ENCODE measurements around the gene BMX. TPM values are rescaled to one million over a fixed set of nuclear protein-coding genes. Genes with fewer than 3 reads are reported as not detected.

BMX gene
- total and polyA plus RNA-seq, 10 of the 15 experiments (the other 5 are each of a cell fraction or from before 2014, with no cell fraction given): not detected

DNA sequence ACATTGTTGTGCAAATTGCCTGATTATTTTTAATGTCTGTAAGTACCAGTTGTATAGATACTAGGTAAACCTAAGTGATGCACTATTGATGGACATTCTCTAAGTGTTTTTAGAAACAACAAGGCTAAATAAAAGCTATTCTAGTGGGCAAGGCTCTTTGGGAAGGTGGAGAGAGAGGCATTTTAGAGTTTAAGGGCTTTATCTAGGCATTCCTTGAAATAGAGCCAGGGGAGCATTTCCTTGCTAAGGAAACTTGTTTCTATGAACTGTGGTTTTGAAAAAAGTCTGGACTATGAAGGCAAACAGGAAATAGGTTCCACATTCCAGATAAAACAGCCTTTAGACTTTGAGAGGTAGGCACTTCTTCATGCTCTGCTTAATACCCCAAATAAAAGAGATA lies 23.8 kb downstream of the BMX start:
- FAIRE-seq (no peak), DNase-seq (ENCODE audit: low read depth, low spot score) (no peak), ATAC-seq (no peak)
- RAD21 ChIA-PET (ENCODE audit: unreplicated experiment): no interaction called here
- H3K4me3 ChIP-seq: no peak overlapping the region
- no peak overlapping the region for H3K27ac ChIP-seq (ENCODE audit: control insufficient read depth, insufficient read depth)
- H3K27me3 ChIP-seq (replicated peaks in 1 of 2; ENCODE audit: control insufficient read depth in 2 of 2, insufficient read depth in 2 of 2, low read length in 1 of 2): peaks cover 0 to 5% of the 10 kb centered on the region in 2 experiments; a peak in 1 of 4 replicates
- BruUV-seq (replicated peaks): no TSS peak
- H3K9me3 ChIP-seq (replicated peaks; ENCODE audit: control insufficient read depth, insufficient read depth, low read length): no peaks in the 10 kb centered on the region
- H3K36me3 ChIP-seq (ENCODE audit: control insufficient read depth in 2 of 2, insufficient read depth in 2 of 2, low read length in 1 of 2): no peaks in the 10 kb centered on the region
- CTCF ChIA-PET: no interaction called here
- no peaks in the 10 kb centered on the region for H4K20me1 ChIP-seq (ENCODE audit: control insufficient read depth, insufficient read depth)
- no peak overlapping the region for H3K9ac ChIP-seq (ENCODE audit: control insufficient read depth, insufficient read depth, low read length)
- no peak overlapping the region for H3K4me2 ChIP-seq (ENCODE audit: control insufficient read depth, insufficient read depth)
- no peak overlapping the region for H2AFZ ChIP-seq (ENCODE audit: control insufficient read depth, low read depth, low read length)
- SMC1A ChIA-PET (ENCODE audit: uncharacterized antibody, unreplicated experiment): interaction anchor here (1.0 kb wide), 2 partner anchors 11 to 12 kb away, joined by 3 read pairs; no protein-coding TSS in a partner anchor
- H3K4me1 ChIP-seq (ENCODE audit: control insufficient read depth, insufficient read depth, low read length): no peaks in the 10 kb centered on the region
- in situ Hi-C loops (cut with MboI): no loop called here
- no peak for TF ChIP-seq JUNB (IDR thresholded peaks at IDR 0.05)
- TF ChIP-seq E2F4 (IDR thresholded peaks at IDR 0.05; ENCODE audit: low read depth, low read length): no peak
- no peak for TF ChIP-seq SUZ12 (IDR thresholded peaks at IDR 0.05; ENCODE audit: unreplicated experiment)
- no peak for TF ChIP-seq CREB1 (IDR thresholded peaks at IDR 0.05; ENCODE audit: low read depth)
- no peak for TF ChIP-seq PKNOX1 (IDR thresholded peaks at IDR 0.05)
- TF ChIP-seq SUPT20H (IDR thresholded peaks at IDR 0.05; ENCODE audit: borderline replicate concordance, control insufficient read depth, low read depth, low read length): no peak
- no peak for TF ChIP-seq PBX3 (IDR thresholded peaks at IDR 0.05; ENCODE audit: insufficient replicate concordance, low read depth, low read length)
- no peak for TF ChIP-seq TAF1 (IDR thresholded peaks at IDR 0.05; ENCODE audit: borderline replicate concordance, low read depth, low read length)
- no peak for TF ChIP-seq PML (IDR thresholded peaks at IDR 0.05; ENCODE audit: low read length)
- H3K79me2 ChIP-seq (ENCODE audit: control insufficient read depth, insufficient read depth, low read length): no peaks in the 10 kb centered on the region
- POLR2A ChIA-PET: no interaction called here
- intact Hi-C loops (cut with micrococcal nuclease; ENCODE audit: unreplicated experiment): no loop called here
